HG02981 (cell line): Measurements from ENCODE around the gene TRIM29.
"Not testable (repeated sequence)": the region's sequence is repeated elsewhere in the genome, so short reads cannot be mapped to it uniquely, and the experiment has no call there.

ENCODE experiments used
- ATAC-seq: cut with Tn5 transposase; IDR thresholded peaks from one replicate; pipeline ENCODE4 v1.9.1; 2021; ENCODE audit warnings: mild to moderate bottlenecking, moderate library complexity; ENCODE audit not compliant: unreplicated experiment

The TRIM29 gene

DNA sequence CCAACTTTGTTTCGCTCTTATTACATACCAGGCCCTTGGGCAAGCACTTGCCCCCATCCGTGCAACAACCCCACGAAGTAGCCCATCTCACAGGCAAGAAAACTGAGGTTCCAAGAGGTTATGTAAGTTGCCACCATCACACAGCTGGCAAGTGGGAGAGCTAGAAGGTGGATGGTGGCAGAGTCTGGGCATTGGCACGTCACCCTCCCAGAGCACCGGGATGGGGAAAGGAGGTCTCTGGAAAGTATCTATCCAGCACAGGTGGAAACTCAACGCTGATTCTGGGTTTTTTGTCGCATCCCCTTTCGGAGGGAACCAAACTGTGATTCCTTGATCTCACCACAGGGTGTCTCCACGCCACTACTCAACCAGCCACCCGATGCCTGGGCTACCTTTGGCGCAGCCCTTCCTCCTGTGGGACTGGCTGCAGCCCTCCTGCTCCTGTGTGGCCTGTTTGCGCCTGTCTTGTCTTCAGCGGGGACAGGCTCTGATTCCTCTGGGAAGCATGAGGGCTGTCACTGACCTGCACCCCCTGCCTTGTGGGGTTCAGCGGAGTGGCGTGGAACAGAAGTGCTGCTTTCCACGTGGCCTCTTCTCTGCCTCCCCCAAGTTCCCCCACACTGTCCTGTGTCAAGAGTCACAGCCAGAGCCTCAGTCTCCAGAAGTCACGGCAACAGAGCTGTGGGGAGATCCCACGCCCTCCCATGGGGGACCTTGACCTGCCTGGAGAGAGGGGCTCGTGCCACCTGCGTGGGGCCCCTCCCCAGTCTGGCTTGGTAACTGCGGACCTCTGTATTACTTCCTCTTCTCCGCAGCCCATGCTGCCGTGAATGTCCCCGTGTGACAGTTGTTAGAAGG lies 34.4 kb upstream of the TRIM29 start:
- peak; percentile 52 for ATAC-seq

DNA sequence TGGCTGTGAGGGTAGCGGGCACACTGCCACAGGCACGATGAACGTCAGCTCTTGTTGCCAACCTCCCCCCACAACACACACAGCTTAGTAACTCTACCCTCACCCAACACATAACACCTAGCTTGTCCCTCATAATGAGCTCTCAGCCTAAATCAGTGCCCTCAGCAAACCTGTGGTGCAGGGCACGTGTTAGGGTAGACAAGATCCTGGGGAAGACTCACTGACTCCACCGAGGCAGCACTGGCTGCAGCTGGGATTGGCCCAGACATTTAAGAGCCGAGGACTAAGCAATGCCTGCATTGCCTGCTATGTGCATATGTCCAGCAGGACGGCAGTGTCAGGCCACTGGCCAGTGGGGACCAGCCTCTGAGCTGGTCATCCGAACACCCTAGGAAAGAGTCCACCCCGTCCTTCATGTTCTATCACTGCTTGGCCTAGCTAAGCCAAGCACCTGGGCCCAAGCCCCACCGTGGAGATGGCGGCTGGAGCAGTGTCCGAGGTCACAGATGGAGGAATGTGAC lies 32.9 kb upstream of the TRIM29 start:
- ATAC-seq: no peak

DNA sequence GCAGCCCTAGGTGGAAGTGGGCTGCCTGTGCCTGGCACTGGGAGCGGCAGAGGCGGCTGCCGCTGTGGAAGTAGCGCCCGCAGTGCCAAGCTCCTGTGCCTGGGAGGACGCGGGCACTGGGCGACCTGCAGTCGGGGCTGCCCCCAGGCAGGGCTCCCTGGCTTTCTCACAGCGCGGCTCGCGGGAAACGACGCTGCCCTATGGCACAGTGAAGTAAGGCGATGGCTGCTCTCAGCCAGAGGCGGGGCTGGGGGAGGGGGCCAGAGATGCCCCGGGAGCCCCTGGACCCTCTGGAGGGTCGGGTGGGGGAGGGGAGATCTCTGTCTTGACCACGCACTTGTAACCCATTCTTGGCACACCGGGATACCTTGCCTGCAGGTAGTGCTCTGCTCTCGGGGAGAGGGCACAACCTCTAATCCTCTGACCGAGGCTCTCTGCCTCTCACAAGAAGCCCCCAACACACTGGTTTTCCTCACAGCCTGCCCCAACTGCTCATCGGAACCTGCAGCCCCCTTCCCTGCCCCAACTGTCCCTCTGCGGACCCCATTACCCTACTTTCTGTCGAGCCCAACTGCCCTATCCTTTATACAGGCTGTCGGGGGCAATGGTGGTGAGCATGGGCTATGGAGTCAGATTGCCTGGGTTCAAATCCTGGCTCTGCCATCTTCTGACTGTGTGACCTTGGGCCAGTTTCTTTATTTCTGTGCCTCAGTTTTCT lies 32.2 kb upstream of the TRIM29 start:
- no peak for ATAC-seq

GRCh38 chr11:120168960-120169681 lies 31.2 kb upstream of the TRIM29 start:
- peak; percentile 67 for ATAC-seq

- no peak for ATAC-seq
These were observed 30.4 kb upstream of the TRIM29 start for GRCh38 chr11:120168108-120168959.

DNA sequence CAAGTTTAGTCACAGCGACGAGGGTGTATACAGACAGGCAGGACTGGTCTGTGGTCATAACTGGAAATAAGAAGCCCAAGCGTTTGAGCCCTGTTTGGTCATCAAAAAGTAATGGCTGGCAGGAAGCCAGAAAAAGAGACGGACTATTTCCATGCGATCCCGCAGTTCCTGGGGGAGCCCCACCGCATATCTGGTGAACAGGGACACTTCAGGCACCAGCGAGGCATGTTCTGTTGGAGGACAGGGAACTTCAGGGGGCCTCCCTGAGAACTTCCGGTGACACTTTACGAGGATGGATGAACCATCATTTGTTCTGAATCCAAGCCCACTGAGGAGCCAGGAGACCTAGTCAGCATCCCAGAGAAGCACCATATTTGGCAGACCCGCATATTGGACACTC lies 29.7 kb upstream of the TRIM29 start:
- ATAC-seq: no peak

DNA sequence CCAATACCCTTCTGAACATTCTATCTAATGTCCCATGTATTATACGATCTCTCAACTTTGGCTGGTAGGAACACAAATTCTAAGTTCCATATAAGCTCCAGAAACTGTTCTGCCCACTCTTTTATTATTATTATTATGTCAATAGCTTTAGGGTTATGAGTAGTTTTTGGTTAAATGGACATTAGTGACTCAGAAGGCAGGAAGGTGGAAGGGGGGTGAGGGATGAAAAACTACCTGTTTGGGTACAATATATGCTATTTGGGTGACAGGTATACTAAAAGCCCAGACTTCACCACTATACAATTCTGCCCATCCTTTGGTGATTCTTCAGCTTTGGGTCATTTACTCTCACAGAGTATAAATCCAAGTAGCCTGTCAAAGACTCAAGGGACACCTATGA lies 22.5 kb upstream of the TRIM29 start:
- no peak for ATAC-seq

- ATAC-seq: no peak
These were observed 15.3 kb upstream of the TRIM29 start for GRCh38 chr11:120153221-120153620.

GRCh38 chr11:120151536-120151935 lies 13.6 kb upstream of the TRIM29 start:
- no peak for ATAC-seq

GRCh38 chr11:120149246-120149645 lies 11.3 kb upstream of the TRIM29 start:
- ATAC-seq: no peak

- no peak for ATAC-seq
These were observed 10.0 kb upstream of the TRIM29 start for GRCh38 chr11:120147950-120148270.

GRCh38 chr11:120147094-120147949 lies 9.4 kb upstream of the TRIM29 start:
- ATAC-seq: no peak

GRCh38 chr11:120146413-120147093 lies 8.6 kb upstream of the TRIM29 start:
- ATAC-seq: no peak

- ATAC-seq: no peak
These were observed 6.6 kb upstream of the TRIM29 start for GRCh38 chr11:120144501-120144900.

- not testable (repeated sequence) for ATAC-seq
These were observed 5.6 kb upstream of the TRIM29 start for GRCh38 chr11:120143472-120143871.

- no peak for ATAC-seq
These were observed 4.7 kb upstream of the TRIM29 start for GRCh38 chr11:120142441-120143100.

GRCh38 chr11:120141768-120142423 lies 4.0 kb upstream of the TRIM29 start:
- ATAC-seq: no peak
